GM21576 (cell line): ENCODE data around the gene CCDC92B.

ENCODE experiments used
- ATAC-seq: cut with Tn5 transposase; IDR thresholded peaks from one replicate; pipeline ENCODE4 v1.9.1; 2021; ENCODE audit warnings: mild to moderate bottlenecking, moderate library complexity; ENCODE audit not compliant: unreplicated experiment

Gene CCDC92B

DNA sequence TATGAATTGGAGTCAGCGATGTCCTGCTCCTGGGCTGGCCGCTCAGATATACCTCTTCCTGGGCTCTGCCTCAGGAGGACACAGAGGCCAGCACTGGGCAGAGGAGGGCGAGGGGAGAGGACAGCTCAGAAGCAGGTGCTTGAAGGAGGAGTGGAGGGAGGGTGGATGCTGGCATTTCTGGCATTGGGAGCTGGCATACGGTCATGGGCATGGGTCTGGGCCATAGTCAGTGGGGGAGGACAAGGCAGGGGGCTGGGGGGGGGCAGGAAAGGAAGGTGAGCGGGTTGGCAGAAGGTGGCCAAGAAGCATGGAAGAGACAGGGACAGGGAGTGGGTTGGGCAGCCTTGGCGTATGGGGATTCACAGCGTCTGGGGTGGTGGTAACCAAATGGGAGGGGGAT lies 30.1 kb upstream of the CCDC92B start:
- no peak for ATAC-seq

DNA sequence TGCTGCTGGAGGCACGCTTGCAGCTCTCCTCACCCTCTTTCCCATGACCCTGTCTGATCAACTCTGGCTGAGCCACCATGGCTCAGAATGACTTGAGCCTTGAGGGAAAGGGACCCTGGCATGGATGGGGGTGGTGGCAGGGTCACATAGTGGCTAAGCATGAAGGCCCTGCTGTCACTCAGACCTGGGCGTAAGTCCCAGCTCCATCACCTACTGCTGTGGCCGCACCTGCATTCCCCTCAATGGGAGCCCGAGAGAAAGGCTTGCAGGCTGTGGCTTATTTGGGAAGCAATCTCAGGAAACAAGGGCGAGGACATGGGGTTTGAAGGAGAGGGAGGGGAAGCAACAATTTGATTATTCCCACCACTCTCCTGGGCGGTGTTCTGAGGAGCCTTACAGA lies 29.0 kb upstream of the CCDC92B start:
- ATAC-seq, result no peak

DNA sequence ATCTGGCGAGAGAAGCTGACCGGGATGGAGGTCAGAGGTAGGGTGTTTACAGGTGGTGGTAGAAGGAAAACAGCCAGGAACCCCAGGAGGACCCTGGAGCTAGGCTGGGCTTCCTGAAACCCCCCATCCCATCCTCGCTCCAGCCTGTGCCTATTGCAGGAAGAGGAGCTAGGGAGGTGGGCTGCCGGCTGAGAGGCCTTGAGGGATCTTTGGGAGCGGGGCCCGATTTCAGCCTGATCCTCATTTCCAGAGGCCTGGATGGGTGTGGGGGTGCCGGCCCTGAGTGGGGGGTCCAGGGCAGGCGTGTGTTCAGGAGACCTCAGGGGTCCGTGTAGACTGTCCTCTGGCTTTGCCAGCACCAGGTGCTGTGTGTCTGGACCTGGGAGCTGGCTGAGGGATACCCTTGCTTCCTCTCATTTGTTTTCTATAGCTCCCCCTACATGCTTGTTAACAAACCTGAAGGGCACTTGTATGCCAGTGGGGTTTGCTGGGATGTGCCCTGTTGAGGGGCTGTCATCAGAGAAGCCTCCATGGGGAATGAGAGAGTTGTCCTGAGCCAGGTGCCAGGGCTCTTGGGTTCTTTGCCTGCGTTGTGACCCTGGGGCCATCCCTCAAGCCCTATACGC lies 27.9 kb upstream of the CCDC92B start:
- no peak for ATAC-seq

DNA sequence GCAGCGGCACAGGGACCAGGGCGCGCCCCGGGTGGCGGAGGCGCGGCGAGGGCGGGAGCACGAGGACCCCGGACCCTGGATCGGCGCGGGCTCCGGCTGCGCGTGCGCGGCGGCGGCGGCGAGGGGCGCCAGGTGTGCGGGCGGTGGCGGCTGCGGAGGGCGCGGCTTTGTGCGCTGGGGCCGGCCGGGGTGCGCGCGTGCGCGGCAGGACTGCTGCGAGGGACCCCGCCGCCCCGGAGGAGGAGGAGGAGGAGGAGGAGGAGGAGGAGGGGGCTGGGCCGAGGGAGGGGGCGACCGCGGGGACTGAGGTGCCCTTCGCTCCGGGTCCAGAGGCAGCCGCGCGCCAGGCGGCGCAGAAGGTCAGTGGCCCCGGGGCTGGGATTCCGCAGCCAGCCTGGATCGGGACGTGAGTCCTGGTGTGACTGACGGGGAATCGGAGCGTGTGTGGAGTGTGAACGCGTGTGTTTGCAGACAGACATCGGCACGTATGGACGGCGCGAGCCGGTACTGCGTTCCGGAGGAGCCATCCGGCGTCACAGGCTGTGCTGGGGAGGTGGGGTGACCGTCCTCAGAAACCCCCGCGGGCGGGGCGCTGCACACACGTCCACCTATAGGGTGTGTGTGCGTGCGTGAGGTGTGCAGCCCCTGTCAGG lies 27.3 kb upstream of the CCDC92B start:
- ATAC-seq, result no peak

DNA sequence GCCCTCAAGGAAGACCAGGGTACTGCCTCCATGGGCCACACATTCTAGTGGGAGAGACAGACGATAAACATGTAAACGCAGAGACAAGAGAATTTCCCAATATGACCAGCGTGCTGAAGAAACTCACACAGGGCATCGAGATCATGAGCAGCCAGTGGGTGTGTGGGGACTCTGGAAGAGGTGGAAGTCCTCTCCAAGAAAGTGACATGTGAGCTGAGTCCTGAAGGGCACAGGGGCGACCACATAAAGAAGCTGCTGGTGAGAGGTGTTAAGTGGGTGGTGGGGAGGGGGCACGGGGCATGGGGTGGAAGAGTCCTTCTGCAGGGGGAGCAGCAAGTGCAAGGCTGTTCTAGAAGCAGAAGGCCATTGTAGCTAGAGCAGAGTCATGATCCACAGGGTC lies 25.8 kb upstream of the CCDC92B start:
- no peak for ATAC-seq

DNA sequence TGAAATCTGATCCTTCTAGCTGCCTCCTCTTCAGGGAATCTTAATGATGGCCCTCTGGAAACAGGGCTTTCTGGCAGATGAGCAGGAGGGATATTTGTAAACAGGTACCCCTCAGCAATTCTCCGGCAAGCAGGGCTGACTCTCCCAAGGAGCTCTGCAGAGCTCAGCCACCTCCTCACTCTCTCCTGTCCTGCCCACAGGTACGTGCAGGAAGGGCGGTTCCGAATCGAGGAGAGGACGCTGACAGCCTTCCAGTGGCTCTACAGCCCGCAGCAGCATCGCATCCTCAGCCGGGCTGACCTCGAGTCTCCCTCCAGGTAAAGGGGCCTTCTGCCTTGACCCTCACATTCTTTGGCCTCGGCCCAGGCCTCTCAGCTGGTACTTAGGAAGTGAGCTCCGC lies 20.7 kb upstream of the CCDC92B start:
- no peak for ATAC-seq

DNA sequence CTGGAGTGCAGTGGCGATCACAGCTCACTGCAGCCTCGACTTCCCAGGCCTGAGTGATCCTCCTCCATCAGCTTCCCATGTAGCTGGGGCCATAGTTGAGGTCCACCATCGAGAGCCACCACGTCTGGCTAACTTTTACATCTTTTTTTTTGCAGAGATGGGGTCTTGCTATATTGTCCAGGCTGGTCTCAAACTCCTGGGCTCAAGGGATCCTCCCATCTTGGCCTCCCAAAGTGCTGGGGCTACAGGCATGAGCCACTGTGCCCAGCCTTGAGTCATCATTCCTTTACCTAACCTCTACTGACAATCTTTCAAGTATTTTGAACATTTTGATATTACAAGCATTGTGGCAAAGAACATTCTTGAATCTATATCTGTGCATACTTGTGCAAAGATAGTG lies 9.4 kb upstream of the CCDC92B start:
- no peak for ATAC-seq

DNA sequence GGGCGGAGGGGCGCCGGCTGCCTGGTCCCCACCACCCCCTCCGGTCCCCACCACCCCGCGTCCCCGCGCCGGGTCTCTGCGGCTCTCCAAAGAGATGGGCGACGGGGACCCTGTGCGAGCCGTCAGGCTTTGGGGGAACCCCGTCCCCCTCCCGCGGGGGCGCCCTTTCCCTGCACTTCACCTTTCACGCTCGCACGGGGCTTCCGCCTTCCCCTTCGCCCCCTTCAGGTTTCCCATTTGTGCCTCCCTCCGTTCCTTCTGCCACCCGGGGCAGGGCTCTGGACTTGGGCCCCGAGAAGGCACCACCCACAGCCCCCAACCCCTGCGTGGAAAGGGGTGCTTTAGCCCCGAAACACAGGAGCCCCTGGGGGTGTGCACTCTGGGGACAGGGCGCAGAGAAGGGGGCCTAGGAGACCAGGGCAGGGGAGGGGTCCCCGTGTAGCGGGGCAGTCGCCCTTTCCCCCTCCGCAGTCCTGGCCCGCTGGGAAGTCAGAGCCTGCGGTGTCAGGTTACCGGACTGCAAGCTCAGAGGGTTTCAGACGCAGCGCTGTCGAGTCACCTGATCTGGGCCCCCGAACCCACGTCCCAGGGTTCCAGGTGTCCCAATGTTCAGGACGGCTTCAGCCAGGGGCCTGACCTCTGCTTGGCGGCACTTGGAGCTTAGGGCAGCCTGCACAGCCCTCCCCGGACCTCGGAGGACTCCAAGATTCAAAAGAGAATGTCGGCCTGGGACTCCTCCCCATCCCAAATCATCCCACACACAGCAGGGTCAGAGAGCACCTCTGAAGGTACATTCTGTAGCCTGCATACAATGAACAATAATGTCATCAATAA lies 6.7 kb upstream of the CCDC92B start:
- ATAC-seq, result no peak

DNA sequence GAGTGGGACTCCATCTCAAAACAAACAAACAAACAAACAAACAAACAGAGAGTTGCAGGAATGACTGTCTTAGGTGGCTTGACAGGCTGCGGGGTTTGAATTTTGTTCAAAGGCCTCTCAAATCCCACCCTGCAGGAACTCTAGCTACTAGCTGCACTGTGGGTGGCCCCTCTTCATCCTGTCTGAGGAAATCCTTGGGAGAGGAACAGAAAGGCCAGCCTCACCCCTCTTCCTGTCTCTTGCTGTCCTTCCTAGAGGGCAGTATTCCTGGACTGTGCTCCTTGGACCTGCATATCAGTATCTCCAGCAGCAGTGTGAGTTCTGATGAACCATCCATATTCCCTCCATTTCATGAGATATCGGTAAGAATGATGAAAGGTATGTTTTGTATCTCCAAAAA lies 2.0 kb upstream of the CCDC92B start:
- ATAC-seq, result no peak

DNA sequence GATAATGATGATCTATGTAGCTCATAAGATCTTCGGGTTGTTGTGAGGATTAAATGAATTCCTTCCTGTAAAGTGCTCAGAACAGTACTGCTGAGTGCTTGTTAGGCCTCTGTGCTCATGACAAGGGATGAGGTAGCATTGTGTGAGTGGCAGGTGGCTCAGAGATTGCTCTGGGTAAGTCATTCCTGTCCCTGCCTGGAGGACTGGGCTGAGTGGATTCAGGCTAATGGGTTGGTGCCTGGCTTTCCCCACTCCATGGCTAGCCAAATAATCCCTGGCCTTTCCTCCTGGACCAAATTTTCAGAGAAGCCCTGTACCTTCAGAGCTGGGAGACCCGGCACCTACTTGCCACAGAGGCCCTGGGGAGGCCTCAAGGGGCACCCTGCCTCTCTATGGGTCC lies 1.3 kb upstream of the CCDC92B start:
- ATAC-seq, result no peak

DNA sequence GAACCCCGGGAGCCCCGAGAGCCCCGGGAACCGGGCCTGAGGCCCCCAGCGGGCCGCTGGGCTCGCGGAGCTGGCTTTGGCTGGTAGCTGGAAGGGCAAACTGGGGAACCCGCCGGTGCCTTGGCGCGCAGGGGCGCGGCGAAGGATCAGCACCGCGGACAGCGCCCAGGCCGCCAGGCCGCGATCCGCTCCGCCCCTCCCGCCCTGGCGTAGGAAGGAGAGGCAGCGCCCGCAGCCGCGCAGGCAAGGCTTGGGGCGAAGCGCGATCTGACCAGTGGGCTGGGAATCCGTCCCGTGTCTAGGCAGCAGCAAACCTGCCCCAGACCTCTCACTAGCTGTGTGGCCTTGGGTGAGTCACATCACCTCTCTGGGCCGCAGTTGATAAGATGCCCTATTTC lies 331 bp upstream of the CCDC92B start:
- no peak for ATAC-seq

DNA sequence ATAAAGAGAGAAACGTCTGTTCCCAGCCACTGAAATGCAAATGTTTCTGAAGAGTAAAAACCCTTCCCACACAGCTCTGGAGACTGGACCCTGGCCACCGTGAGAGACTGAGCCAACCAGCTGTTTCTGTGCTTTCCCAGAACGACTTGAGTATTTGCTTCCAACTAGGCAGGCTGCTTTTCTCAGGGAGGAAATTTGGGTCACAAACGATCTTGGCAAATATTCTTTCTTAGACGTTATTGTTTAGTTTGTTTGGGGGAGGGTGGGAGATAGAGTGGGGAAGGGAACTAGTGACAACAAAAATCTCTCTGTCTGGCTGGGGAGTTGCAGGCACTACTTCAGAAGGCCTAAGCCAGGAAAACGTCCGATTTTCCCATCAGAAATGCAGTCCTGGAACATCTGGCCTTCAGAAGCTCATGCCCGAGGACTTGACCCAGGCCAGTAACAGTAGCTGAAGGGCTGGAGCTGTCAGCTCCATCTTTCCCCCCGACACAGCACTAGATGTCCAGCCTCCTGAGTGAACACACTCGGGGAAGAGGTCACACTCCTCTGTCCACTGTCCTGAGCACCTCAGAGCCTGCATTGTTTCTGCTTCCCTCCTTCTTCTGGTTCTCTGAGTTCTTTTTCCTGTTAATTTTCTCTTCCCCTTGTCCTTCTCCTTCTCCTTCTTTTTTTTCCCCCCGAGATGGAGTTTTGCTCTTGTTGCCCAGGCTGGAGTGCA lies 4.0 kb downstream of the CCDC92B start:
- no peak for ATAC-seq

DNA sequence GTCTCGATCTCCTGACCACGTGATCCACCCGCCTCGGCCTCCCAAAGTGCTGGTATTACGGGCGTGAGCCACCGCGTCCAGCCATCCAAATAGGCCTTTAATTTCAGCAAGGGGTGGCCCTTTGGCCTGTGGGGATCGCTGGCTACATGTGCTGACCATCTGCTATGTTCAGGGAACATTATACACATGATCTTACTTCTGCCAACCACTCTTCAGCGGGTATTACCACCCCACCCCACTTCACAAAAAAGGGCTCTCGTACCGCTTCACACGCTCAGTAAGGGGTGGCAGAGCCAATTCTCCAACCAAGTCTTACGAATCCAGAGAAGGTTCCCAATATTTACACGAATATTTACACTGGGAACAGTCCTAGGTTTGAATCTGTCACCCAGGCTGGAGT lies 11.8 kb downstream of the CCDC92B start:
- ATAC-seq, result no peak

DNA sequence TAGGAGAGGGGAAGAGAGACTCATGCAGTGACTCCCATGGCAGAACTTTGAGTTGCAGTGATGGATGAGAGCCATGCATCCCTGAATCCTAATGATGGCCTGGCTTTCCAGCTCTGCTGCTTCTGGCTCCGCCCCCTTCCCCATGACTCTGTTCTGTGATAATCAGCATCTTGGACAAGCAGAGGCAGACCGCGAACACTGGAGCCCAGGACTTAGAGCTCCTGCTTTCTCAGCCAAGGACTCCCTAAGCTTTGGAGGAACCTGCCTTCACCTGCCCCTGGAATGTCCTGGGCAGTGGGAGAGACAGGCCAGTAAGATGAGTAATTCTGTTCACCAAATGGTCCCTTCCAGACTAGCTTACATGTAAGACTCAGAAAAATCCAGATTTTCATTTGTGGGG lies 12.5 kb downstream of the CCDC92B start:
- no peak for ATAC-seq

DNA sequence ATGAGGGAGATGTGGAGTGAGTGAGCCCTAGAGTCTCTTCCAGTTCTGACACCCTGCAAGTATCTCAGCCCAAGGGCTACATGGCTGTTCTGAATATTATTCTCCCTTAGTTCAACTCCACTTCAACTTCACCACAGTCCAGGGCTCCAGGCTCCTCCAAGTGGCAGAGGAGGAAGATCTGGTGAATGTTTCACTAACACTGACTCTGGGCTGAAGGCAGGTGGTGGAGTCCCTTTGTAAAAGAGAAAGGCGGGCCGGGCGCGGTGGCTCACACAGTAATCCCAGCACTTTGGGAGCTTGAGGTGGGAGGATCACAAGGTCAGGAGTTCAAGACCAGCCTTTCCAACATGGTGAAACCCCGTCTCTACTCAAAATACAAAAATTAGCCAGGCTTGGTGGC lies 13.6 kb downstream of the CCDC92B start:
- no peak for ATAC-seq

DNA sequence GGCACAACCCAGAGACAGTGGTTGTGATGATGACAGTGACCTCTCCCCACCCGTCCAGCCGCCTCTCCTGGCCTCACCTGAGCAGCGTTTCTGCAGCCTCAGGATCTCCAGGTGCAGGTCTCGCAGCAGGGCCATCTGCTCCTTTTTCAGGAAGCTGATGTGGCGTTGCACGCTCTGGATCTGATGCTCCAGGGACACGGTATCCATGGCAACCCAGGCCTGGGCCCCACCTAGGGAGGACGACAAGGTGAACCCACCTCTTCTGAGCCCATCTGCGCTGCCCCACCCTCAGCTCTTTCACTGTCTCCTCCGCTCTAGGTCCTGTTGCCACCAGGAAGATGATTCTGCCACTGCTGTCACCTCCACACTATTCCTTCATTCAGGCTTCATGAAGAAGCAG lies 14.5 kb downstream of the CCDC92B start:
- ATAC-seq, result no peak

DNA sequence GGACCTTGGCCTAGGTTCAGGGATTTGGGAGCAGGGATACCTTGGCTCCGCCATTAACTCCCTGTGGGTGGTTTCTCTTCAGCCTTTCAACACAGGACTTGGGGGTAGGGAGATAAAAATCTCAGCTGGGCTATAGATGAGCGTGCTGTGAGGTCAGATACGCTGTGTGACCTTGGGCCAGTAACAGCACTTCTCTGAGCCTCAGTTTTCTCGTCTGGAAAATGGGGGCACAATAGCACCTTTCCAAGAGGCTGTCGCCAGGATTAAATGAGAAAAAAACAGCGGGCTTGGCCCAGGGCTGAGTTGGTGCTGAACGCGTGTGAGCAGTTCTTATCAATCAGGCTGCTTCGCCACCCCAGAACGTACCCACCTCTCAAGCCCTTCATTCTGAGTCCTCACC lies 17.6 kb downstream of the CCDC92B start:
- ATAC-seq, result no peak

DNA sequence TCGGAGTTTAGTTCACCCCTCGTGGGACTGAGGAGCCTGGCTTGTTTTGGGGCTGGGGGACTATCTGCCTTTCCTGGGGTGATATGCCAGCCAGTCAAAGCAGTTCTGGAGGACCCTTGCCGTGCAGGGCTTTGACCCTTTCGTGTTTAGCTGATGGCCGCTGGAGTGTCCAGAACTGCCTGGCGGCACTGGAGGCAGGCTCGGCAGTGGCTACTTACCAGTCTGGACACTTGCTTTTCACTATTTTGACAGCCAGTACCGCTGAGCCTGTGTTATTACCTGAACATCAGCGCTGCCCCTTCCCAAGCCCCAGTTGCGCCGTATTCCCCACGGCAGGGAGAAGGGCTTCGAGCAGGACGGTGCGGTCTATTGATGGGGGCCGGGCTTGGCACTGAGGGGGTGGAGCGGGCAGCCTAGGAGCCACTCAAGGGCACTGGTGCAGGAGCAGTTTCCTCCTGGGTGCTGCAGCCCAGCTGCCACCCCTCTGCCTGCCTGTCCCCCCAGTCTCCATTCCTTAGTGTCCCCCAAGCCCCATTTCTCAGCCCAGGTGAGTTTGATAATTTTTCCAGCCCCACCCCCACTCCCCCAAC lies 18.6 kb downstream of the CCDC92B start:
- no peak for ATAC-seq

DNA sequence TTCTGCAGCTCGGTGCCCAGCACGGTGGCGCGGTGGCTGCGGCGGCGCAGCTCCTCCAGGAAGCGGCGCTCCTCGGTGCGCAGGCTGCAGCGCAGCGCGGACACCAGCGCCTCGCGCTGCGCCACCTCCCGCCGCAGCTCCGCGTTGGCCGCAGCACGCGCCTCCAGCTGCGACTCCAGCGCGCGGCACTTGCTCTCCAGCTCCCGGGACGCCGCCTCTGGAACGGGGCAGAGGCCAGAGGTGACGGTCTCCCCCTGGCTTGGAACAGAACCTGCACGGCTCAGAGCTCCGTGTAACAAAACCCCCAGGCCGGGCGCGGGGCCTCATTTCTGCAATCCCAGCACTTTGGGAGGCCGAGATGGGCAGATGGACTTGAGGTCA lies 24.7 kb downstream of the CCDC92B start:
- no peak for ATAC-seq

DNA sequence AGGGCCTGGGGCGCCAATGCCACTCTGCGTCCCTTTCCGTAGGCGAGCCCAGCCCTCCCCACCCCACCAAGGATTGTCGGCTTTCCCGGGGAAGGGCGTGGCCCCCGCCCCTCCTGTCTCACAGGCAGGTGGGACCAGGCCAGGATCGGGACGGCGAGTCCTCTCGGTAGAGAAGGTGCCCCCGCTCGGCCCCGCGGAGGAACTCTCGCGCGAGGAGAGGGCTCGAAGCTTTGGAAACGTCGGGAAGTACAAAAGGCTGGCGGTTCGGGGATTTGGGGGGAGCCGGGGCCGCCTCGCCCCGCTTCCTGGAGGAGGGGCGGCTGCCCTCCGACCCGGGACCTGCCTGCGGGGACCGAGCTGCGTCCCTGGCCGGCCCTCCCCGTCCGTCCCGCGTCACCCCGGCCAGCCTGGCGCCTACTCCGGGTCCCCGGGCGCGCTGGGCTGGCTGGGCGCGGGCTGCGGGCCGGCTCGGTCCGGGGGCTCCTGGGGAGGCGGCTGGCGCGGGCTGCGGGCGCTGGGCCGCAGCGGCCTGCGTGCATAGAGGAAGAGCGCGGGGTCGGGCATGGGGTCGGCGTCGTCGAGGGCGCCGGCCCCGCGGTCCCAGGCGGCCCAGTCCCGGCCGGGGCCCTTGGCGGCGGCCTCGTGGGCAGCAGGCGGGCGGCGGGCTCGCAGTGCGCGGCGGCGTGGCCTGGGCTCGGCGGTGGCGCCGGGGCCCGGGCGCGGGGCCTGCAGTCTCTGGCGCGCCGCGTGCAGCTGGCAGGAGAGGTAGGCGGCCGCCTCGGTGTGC lies 25.3 kb downstream of the CCDC92B start:
- ATAC-seq, result no peak
